Nephron (organoid): ENCODE data around the gene MRPL42.
A peak's percentile ranks its signal among the peaks of the same experiment; 100 is the strongest.

Experiments used
- H3K27ac Mint-ChIP-seq, 3 experiments: 2 replicates each; pipeline ENCODE4 v1.8.0; 2020; ENCODE audit warnings: mixed read lengths in 3 of 3, mild to moderate bottlenecking in 2 of 3, moderate library complexity in 1 of 3
- H3K27me3 Mint-ChIP-seq: 2 replicates; pipeline ENCODE4 v1.8.0; 2021; ENCODE audit warnings: low read depth, mild to moderate bottlenecking, moderate library complexity, mixed read lengths
- H3K36me3 Mint-ChIP-seq: 2 replicates; pipeline ENCODE4 v1.8.0; 2020; ENCODE audit warnings: low read depth, mixed read lengths
- H3K4me1 Mint-ChIP-seq: 2 replicates; pipeline ENCODE4 v1.8.0; 2020; ENCODE audit warnings: mixed read lengths
- H3K4me3 Mint-ChIP-seq, 3 experiments: 2 replicates each; pipeline ENCODE4 v1.8.0; 2020; ENCODE audit warnings: mild to moderate bottlenecking in 3 of 3, mixed read lengths in 3 of 3, moderate library complexity in 2 of 3
- H3K9me3 Mint-ChIP-seq: 2 replicates; pipeline ENCODE4 v1.8.0; 2020; ENCODE audit warnings: mixed read lengths
- CTCF ChIP-seq, 3 experiments: fragments of 200-600 bp; sonication (generic); IDR thresholded peaks; one replicate each; pipeline ENCODE4 v1.5.0; 2021; ENCODE audit warnings: antibody characterized with exemption in 3 of 3; ENCODE audit not compliant: unreplicated experiment in 3 of 3

The MRPL42 gene

DNA sequence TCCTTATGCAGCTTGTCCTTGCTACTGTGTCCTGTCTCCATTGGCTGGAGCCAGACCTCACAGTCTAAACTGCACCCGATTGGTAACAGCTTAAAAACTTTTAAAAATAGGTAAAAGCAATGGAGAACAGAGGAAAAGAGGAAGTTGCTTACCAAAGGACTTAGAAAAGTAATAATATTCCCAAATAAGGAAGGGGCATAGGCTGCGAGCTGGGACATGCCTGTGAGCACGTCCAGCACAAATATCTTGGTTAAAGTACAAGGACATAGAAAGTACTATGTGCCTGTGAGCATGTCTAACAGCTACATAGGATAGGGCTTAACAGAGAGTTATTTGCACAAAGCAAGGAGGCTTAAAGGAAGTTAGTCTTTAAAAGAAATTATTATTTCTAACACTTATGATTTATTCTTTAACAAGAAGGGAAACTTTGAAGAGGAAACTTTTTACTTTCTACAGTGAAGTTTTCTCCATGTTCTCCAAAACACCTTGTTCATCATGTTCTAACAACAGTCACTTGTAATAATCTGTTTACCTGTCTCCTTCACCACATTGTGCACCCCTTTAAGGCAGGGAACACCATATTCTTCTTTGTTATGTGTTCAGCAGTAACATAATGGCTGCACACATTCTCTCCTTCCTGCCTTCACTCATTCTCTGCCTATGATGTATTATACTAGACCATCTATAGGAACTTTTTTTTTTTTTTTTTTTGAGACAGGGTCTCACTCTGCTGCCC, 15.7 kb upstream of the MRPL42 start:
- Mint-ChIP-seq H3K27me3 (no peaks in the 10 kb centered on the region), H3K36me3 (no peaks in the 10 kb centered on the region), H3K4me1 (no peaks in the 10 kb centered on the region), H3K27ac (no peak overlapping the region), H3K4me3 (no peak overlapping the region), H3K9me3 (no peaks in the 10 kb centered on the region)
- TF ChIP-seq CTCF (IDR thresholded peaks at IDR 0.05; ENCODE audit: unreplicated experiment in 3 of 3): no peak

DNA sequence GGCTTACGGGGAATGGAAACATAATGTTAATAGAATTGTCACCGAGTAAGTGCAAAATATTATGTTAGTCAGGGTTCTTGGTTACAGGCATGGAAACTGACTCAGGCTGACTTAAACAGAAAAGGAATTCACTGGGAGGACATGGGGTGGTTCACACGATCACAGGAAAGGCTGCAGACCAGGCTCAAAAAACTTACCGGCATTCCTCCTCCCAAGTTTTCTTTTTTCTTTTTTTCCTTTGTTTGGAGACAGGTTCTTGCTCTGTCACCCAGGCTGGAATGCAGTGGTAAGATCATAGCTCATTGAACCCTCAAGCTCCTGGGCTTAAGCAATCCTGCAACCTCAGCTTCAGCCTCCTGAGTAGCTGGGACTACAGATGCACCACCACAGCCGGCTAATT, 13.7 kb upstream of the MRPL42 start:
- H3K4me1 Mint-ChIP-seq: no peaks in the 10 kb centered on the region
- H3K4me3 Mint-ChIP-seq: no peak overlapping the region
- H3K9me3 Mint-ChIP-seq: no peaks in the 10 kb centered on the region
- no peak overlapping the region for H3K27ac Mint-ChIP-seq
- H3K27me3 Mint-ChIP-seq: no peaks in the 10 kb centered on the region
- no peak for TF ChIP-seq CTCF (IDR thresholded peaks at IDR 0.05; ENCODE audit: unreplicated experiment in 3 of 3)
- no peaks in the 10 kb centered on the region for H3K36me3 Mint-ChIP-seq

DNA sequence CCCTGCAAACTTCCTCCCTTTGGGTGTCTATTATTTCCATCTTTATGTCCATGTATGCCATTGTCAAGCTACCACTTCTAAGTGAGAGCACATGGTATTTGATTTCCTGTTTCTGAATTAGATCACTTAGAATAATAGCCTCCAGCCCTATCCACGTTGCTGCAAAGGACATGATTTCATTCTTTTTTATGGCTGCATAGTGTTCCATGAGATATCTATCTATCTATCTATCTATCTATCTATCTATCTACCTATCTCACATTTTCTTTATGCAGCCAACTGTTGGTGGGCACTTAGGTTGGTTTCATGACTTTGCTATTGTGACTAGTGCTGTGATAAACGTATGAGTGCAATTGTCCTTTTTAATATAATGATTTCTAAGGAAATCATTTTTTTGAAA, 11.2 kb upstream of the MRPL42 start:
- no peaks in the 10 kb centered on the region for H3K9me3 Mint-ChIP-seq
- no peak for TF ChIP-seq CTCF (IDR thresholded peaks at IDR 0.05; ENCODE audit: unreplicated experiment in 3 of 3)
- H3K27ac Mint-ChIP-seq: no peak overlapping the region
- no peaks in the 10 kb centered on the region for H3K27me3 Mint-ChIP-seq
- no peaks in the 10 kb centered on the region for H3K36me3 Mint-ChIP-seq
- no peaks in the 10 kb centered on the region for H3K4me1 Mint-ChIP-seq
- no peak overlapping the region for H3K4me3 Mint-ChIP-seq

DNA sequence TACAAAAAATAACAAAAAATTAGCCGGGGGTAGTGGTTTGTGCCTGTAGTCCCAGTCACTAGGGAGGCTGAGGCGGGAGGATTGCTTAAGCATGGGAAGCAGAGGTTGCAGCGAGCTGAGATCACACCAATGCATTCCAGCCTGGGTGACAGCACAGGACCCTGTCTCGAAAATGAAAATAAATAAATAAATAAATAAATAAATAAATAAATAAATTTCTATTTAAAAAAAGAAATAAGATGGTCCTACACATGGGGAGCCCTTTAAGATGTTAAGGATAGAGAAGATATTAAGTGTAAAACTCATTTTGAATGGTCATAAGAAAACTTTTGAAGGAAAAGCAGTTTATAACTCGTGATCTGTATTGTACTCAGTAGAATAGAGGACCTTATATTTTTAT, 8.2 kb upstream of the MRPL42 start:
- Mint-ChIP-seq H3K27me3 (no peaks in the 10 kb centered on the region), H3K4me1 (no peaks in the 10 kb centered on the region), H3K9me3 (no peaks in the 10 kb centered on the region), H3K36me3 (no peaks in the 10 kb centered on the region), H3K4me3 (no peak overlapping the region), H3K27ac (no peak overlapping the region)
- TF ChIP-seq CTCF (IDR thresholded peaks at IDR 0.05; ENCODE audit: unreplicated experiment in 3 of 3): no peak

- no peak for TF ChIP-seq CTCF (IDR thresholded peaks at IDR 0.05; ENCODE audit: unreplicated experiment in 3 of 3)
- no peaks in the 10 kb centered on the region for H3K4me1 Mint-ChIP-seq
Observed at GRCh38 chr12:93460003-93460402, 7.3 kb upstream of the MRPL42 start.

DNA sequence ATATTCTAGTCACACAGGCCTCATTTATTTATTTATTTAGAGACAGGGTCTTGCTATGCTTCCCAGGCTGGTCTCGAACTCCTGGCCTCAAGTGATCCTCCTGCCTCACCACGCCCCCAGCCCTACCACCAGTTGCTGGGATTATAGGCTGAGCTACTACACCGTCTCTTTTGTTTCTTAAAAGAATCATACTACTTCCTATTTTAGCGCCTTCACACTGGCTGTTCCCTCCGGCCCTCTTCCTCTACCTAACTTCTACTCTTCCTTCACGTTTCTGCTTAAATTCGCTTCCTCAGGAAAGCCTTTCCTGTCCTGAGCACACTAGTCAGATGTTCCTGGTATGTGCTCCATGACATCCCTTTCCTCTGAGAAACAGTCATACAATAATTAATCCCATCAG, 6.4 kb upstream of the MRPL42 start:
- H3K4me3 Mint-ChIP-seq: no peak overlapping the region
- peak overlapping the region in 1 of 3 experiments; percentile 0 for H3K27ac Mint-ChIP-seq
- H3K4me1 Mint-ChIP-seq: no peaks in the 10 kb centered on the region
- H3K27me3 Mint-ChIP-seq: no peaks in the 10 kb centered on the region
- TF ChIP-seq CTCF (IDR thresholded peaks at IDR 0.05; ENCODE audit: unreplicated experiment in 3 of 3): no peak
- H3K36me3 Mint-ChIP-seq: no peaks in the 10 kb centered on the region
- H3K9me3 Mint-ChIP-seq: no peaks in the 10 kb centered on the region

More at GRCh38 chr12:93460003-93460402, 7.3 kb upstream of the MRPL42 start:
- Mint-ChIP-seq H3K27ac (no peak overlapping the region), H3K36me3 (no peaks in the 10 kb centered on the region), H3K9me3 (no peaks in the 10 kb centered on the region), H3K4me3 (no peak overlapping the region), H3K27me3 (no peaks in the 10 kb centered on the region)
